Midbrain (tissue), 1 donor: ENCODE results near the gene THBS2.
"Not testable (repeated sequence)": the region's sequence is repeated elsewhere in the genome, so short reads cannot be mapped to it uniquely, and the experiment has no call there.

Source experiments
- DNase-seq: peaks from one replicate; lab custom pipeline; 2025; lab: John Stamatoyannopoulos, UW

The THBS2 gene

GRCh38 chr6:169184419-169184818, 69.2 kb downstream of the THBS2 start:
- no peak for DNase-seq

GRCh38 chr6:169183233-169183632, 70.4 kb downstream of the THBS2 start:
- no peak for DNase-seq

GRCh38 chr6:169179831-169180230, 73.8 kb downstream of the THBS2 start:
- DNase-seq: not testable (repeated sequence)

- no peak for DNase-seq
These were observed 76.0 kb downstream of the THBS2 start for GRCh38 chr6:169177516-169178166.

GRCh38 chr6:169176361-169176991, 77.2 kb downstream of the THBS2 start:
- DNase-seq: no peak

- DNase-seq: no peak
These were observed 78.2 kb downstream of the THBS2 start for GRCh38 chr6:169175360-169175887.

- DNase-seq: no peak
These were observed 78.9 kb downstream of the THBS2 start for GRCh38 chr6:169174516-169175359.

- DNase-seq: no peak
These were observed 79.9 kb downstream of the THBS2 start for GRCh38 chr6:169173532-169174268.

- DNase-seq: no peak
These were observed 80.7 kb downstream of the THBS2 start for GRCh38 chr6:169172946-169173345.

- no peak for DNase-seq
These were observed 81.2 kb downstream of the THBS2 start for GRCh38 chr6:169172456-169172855.

GRCh38 chr6:169171951-169172350, 81.7 kb downstream of the THBS2 start:
- no peak for DNase-seq

GRCh38 chr6:169171016-169171415, 82.6 kb downstream of the THBS2 start:
- no peak for DNase-seq

- no peak for DNase-seq
These were observed 83.1 kb downstream of the THBS2 start for GRCh38 chr6:169170583-169170955.

- no peak for DNase-seq
These were observed 83.6 kb downstream of the THBS2 start for GRCh38 chr6:169169941-169170582.

GRCh38 chr6:169169375-169169774, 84.3 kb downstream of the THBS2 start:
- DNase-seq: no peak

- no peak for DNase-seq
These were observed 84.9 kb downstream of the THBS2 start for GRCh38 chr6:169168706-169169105.

- DNase-seq: no peak
These were observed 85.4 kb downstream of the THBS2 start for GRCh38 chr6:169168302-169168630.

- DNase-seq: no peak
These were observed 85.9 kb downstream of the THBS2 start for GRCh38 chr6:169167581-169168301.

GRCh38 chr6:169166896-169167580, 86.6 kb downstream of the THBS2 start:
- DNase-seq: no peak
